Measurements from ENCODE around the gene NUDT1.
"Not testable (repeated sequence)": the region's sequence is repeated elsewhere in the genome, so short reads cannot be mapped to it uniquely, and the experiment has no call there.

Gene NUDT1

DNA sequence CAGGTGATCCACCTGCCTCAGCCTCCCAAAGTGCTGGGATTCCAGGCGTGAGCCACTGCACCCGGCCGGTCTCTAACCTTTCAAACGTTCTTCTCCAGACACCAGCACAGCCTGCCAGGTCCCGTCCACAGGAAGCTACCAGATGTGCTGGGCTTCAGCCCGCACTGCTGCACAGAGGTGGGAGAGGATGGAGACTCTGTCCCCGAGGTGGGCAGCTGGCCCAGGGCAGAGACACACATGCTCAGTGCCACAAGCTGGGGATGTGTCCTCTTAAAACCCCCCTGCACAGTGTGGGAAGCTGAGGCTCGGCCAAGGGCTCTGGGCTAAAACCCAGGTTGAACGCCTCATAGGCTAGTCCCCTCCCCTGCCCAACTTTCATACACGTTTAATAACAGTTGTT is 9.4 kb downstream of the NUDT1 start:
- no peak for DNase-seq

DNA sequence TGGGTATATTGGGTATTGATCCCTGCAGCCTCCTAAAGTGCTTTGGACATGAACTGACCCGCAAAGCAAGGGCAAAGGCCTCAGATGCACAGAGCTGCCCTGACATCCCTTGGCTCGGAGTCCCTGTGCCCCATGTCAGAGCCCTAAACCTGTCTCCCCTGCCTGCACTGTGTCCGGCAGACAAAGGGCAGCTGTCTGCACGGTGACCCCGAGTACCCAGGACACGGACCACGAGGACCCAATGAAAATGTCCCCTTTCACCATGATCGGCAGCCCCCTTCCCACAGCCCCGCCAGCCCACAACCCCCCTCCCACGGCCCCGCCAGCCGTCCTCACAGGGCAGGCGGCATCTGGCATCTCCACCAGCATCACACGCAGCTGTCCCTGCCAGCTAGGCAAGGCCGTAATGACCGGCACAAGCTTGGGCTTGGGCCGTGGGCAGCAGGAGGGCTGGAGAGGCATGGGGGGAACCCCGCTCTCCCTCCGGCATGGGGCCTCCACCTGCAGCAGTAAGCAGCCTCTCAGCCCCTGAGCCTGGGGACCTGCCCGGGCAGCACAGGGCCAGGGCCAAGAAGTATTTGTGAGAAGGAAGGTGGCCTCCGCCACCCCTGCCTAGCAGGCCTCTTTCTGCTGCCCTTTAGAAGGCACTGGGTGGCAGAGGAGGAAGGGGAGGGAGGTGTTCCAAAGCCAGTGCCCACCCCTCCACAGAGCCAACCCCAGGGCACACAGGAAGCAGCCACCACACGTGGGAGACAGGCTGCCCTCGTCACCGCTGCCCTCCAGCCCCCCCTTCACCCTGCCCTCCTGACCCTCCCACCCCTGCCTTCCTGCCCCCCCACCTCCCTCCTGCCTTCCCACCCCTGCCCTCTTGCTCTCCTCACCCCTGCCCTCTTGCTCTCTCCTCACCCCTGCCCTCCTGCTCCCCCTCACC is 10.1 kb downstream of the NUDT1 start:
- DNase-seq = no peak

DNA sequence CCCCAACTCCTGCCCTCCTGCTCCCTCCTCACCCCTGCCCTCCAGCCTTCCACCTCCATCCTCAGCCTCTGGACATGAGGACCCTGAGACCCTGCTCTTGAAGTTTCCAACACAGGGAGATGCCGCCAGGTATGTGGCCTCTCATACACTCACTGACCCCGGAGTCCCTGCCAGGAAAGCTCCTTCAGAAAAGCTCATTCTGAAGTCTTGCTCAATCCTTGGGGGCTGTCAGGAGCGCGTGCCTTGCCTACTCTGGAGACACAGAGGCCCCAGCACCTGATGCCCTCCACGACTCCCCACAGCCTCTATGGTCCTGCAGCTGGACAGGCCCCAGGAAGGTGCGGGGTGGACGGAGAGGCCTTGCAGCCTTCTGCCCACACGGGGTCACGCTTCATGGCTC is 11.0 kb downstream of the NUDT1 start:
- no peak for DNase-seq

DNA sequence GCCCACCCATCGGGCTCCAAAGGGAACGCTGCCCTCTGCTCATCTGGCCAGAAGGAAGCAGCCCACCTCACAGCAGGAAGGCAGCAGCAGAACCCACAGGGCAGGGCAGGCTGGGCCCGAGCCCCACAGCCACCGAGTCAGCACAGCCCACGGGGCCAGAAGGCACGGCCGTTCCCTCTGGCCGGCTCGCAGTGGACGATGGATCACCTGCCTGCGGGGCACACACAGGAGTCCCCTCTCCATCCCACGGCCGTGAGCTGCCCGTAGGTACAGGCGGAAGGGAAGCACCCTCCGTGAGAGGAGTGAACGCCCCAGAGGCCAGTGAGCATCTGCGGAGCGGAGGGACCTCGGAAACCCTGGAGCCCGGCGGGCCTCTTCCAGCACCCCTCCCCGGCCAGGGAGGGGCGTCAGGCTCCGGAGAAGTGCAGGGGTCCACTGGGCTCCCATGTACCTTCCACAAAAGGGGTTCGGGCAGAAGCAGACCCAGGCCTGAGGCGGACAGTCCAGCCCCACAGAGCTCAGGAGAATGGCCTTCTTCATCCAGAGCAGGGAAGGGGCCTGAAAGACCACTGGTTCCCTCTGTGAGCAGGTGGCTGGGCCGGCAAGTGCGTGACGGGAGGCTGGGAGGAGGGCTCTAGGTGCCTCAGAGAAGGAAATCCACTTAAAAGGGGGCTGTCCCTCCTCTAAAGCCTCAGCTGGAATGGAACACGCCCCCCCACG is 11.7 kb downstream of the NUDT1 start:
- DNase-seq = no peak

DNA sequence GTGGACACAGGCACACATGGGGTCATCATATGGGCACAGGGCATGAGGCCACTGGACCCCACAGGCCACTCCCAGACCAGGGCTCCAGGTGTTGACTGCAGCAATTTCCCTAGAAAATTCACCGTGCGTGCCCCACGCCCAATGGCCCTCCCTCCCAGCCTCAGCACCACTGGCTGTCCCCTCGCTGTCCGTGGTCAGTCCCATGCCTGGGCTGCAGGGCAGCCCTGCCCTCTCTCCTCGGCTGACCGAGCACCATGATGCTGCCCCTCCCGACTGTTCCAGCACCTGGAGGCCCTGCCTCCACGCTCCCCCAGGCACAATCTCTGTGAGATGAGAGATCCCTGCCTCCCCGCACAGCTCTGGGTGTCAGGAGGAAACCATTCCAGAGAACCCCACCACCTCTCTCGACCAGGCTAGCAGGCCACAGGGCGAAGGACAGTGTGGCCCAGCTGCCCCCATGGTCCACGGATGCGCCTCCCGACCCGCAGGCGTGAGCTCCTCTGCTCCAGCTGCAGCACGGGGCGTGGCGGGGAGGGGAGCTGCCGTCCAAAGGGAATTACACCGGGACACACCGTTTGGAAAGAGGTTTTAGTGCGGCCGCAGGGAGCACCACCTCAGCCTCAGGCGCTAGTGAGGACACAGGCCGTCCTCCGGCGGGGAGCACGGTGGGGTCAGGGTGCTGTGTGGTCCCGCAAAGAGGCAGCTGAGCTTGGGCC is 12.6 kb downstream of the NUDT1 start:
- no peak for DNase-seq

DNA sequence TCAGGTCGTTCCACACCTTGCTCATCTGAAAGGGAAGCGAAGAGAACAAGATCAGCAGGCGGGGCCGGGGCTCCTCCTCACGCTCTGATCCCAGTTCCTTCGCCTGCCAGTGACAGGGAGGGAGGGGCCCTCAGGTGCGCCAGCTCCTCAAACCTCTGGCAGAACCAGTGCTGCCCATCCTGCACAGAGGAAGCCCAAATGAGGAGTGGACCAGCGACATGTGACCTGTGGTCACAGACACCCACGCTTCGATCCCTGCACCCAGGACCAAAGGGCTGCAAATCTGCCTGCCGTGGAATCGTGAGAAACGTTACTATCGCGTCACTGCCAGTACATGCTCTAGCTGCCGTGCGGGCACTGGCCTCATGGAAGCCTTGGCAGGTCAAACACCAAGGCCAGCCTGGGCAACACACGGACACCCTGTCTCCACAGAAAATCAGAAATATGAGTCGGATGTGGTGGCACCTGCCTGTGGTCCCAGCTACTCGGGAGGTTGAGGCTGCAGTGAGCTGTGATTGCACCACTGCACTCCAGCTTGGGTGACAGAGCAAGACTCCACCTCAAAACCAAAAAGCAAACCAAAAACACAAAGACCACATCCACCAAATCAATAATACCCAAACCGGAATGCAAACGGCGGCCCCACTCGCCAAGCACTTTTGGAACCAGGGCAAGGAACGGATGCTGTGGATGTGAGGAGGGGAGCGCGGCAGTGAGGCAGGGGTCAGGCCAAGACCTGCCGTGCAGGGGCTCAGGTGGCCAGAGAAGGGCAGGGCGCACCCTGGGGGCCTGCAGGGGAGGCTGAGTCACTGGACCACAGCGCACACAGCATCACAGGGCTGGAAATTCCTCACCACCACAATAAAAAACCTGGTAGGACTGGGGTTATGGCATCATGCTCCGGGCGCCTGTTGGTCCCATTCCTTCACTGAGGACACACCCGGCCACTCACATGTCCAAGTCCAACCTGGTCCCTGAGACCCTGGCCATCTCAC is 13.4 kb downstream of the NUDT1 start:
- DNase-seq = no peak

DNA sequence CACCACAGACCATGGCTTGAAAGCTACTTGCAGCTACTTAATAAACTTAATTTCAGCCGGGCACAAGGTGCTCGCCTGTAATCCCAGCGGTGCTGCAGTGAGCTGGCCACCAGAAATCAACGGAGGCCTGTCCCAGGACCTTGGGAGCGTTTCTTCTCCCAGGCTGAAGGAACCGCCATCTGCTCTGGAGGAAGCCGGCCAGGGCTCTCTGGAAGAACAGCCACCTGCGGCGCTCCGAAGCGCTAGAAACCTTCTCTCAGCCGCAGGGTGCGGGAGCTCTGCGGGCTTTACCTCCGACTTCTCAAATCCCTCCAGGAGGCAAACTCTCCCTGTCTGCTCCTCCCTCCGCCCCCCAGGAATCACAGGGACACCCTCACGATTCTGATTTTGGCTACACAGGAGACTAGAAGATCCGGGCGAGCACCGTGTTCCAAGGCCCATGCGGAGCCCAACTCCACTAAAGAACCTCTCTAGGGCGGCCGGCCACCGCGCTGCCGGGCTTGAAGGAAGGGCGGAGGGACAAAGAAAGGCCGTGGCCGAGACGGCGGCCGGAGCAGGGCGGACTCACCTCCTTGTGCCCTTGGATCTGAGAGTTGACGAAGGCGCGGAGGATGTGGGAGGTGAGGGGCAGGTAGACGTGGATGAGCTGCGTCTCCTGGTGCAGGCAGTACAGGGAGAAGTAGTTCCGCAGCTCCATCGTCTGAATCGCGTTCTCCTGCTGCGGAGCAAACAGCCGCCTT is 14.4 kb downstream of the NUDT1 start:
- DNase-seq = no peak

DNA sequence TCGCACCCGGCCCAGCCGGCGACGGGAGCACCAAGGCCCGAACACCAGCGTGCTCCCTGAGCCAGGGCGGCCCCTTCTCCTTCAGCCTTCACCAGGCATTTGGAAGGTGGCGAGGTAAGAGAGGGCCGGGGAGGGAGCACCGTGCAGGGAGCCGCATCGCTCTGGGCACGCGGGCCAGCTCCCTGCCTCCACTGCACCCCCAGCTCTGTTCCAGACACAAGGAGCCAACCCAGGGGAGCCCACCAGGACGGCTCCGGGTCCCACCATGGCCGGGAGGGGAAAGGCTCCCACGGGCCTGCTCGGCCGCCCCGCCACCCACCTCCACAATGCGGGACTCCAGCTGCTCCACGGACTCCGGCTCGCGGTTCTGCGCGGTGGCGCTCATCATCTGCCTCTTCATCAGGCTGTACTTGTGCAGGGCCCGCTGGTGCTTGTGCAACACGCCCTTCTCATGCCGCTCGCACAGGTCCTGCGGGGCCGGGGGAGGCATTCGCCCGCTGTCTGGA is 15.1 kb downstream of the NUDT1 start:
- DNase-seq = no peak

DNA sequence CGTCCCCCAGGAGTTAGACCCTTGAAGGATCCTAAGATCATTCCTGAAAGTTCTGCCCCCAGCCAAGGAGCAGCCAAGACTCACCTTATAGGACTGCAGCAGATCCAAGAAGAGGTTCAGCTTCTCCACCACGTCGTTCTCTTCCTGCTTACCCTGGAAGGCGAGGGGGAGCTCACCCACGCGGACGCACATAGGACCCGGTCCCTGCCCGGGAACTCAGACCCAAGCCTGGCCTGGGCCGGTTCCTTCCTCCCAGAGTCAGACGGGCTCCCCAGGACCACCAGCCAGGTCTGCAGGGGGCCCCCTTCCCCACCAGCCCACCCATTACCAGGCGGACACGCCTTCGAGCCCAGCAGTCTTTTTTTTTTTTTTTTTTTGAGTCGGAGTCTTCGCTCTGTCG is 15.6 kb downstream of the NUDT1 start:
- no peak for DNase-seq

DNA sequence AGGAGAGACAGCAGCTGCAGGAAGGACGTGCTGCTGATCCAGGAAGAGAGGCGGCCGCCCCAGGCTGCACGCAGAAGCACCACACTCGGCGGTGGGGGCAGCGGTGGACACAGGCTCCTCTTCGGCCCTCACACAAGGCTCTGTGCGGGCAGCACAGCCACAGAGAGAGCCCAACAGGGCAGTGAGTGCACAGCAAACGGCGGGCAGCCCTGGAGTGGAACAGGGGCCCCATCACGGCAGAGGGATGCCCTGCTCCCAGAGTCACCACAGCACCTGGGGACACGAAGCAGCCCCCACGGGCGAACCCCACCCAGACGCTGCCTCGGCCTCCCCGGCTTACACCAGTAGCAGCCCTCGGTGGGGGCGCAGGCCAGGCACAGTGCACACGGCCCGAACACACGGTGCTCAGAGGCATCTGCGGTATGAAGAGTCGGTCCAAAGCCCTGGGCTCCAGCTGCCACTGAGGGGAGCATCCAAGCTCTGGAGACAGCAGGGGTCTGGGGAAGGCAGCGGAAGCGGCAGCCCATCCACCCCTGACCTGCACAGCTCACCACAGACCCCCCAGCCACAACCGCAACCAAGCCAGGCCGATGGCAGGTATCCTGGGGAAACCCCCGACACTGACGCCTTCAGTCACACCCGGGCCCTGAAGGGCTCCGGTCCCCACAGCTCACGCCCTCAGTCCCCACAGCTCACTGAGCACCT is 16.8 kb downstream of the NUDT1 start:
- no peak for DNase-seq

DNA sequence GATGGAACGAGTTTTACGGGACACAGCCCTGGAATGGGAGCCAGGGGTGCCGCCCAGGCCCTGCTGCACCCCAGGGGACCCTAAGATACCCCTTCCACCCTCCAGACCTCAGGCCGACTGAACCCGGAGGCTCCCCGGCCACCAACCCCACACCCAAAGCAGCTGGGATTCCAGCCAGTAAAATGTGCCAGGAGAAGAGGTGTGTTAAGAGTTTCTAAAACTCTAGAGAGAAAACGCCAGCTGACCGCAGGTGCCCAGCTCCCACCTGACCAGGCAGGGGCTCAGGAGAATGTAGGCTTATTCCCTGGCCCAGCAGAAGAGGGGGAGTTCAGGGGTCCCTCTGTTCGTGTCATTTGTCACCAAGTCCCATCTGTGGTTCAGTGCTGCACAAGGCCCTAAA is 17.5 kb downstream of the NUDT1 start:
- no peak for DNase-seq

DNA sequence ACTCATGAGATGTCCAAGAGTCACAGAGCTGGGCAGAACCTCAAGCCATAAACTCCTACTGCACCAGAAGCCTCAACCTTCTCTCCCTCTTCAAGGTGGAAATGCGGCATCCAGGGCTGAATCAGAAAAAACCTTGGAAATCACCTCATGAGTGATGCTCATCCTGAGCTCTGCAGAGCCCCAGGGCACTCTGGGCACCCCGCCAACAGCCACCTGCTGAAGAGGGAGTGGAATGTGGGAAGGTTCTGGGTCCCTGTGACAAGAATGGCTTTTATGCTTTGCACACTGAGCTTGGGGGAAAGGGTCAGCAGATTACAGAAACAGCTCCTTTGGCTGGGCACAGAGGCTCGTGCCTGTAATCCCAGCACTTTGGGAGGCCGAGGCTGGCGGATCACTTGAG is 18.8 kb downstream of the NUDT1 start:
- DNase-seq = no peak

DNA sequence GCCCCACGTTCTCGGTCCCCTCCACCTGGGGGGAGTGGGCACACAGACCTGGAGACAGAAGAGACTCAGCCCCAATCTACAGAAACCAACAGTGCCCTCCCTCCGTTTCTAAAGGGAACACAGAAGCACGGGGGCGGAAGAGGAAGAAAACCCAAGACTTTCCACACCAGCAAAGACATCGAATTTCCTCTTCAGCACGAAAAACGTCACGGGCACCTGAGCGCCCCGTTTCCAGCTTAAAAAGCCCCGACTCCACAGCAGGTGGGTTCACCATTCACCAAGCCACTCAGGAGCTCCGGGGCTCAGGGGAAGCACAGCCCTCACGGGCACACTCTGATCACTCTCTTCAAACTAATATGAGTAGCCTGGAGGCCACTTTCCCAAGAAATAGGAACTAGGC is 19.6 kb downstream of the NUDT1 start:
- DNase-seq = no peak

DNA sequence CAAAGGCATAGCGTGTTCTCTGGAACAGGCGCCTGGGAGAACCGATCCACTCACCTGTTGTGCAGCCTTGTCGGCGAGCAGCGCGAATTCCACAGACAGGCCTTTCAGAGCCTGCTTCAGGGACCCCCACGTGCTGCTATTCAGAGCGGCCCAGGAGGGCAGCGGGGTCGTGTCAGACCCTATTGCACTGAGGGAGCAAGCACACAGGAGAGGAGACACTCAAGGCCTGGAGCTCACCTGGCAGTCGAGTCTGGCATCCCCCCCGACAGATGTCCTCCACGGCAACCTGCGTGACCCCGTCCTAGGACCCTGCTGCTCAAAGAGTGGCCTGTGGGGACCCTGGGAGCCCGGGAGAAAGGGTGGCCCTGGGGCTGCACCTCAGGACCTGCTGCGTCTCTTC is 21.1 kb downstream of the NUDT1 start:
- no peak for DNase-seq

DNA sequence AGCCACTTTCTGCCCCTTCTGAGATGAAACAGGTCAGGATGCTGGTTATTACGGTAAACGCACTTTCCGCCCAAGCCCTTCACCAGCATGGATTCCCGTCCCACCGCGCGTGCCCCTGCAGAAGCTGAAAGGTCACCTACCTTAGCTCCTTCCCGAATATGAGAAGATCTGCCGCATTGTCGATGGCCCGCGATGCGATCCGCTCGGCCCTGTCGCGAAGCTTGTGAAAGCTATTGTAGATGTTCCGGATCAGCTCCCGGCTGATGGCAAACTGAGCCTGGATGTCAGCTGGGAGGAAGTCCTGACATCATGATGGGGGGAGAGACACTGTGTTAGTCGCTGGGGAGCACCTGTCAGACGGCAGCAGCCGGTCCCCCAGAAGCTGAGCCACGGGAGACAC is 22.1 kb downstream of the NUDT1 start:
- DNase-seq = no peak

DNA sequence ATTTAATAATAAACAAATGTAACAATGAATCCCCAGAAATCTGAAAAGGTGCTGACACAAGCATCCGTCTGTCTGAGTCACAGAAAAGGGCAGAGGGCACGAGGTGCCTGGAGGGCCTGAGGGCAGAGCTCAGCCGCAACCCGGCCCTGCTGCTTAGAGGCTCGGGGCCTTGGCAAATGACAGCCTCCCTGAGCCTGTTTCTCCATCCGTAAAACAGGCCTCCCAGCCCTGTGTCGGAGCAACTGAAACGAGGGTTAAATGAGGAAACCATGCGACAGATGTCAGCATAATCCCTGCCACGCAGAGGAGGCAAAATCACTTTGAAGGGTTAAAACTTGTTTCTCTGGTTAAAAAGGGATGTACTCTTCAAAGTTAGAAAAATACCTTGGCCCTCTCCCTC is 24.9 kb downstream of the NUDT1 start:
- DNase-seq = no peak

DNA sequence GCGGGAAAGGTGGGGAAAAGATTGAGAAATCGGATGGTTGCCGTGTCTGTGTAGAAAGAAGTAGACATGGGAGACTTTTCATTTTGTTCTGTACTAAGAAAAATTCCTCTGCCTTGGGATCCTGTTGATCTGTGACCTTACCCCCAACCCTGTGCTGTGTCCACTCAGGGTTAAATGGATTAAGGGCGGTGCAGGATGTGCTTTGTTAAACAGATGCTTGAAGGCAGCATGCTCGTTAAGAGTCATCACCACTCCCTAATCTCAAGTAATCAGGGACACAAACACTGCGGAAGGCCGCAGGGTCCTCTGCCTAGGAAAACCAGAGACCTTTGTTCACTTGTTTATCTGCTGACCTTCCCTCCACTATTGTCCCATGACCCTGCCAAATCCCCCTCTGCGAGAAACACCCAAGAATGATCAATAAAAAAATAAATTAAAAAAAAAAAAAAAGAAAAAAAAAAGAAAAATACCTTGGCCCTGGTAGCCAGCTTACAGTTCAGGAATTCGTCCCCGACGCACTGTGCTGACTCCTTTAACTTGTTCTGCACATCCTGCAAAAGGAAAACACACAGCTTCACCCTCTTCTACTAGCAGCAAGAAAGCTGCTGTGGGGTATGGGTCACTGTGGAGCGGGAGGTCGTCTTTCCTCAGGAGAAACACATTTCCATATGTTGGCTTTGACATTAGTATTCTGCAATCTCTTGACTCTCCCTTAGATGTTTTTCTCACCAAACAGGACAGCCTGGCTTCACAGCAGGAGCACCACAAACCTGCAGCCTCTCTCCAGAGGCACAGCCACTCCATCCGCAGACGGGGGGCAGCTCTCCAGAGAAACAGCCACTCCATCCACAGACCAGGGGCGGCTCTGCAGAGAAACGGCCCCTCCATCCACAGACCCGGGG is 27.3 kb downstream of the NUDT1 start:
- not testable (repeated sequence) for DNase-seq

DNA sequence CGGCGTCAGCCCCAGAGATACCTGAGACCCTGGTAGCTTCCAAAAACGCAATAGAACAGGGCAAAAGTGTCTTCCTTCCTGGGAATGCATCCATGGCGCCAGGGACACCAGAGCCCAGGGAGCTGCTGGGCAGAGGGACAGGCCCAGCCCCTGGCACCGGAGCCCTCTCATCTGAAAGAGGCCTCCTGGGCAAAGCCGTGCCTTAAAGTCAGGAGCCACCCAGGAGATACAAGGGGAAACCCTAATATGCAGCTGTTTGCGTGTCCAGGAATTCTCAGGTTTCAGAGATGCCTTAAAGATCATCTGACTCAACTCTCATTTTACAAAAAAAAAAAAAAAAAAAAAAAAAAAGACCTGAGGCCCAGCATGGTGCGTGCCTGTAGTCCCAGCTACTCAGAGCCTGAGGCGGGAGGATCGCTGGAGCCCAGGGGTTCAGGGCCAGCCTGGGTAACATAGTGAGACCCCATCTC is 28.0 kb downstream of the NUDT1 start:
- no peak for DNase-seq

DNA sequence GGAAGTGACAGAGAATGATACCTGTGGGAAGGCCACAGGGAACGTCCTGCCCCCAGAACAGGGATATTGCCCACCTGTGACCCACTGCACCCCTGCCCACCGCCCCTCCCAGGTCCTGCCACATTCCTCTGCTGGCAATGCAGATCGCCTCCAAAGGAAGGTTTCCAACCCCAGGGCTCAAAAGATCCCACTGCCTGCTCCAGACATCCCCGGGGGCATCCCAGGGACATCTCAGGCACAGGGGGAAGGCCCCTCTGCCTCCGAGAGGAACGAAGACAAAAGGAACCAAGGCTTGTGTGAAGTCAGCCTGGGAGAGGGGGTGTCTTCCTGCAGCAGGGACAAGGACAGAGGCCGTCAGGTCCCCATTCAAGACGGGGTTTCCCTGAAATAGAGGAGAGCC is 28.5 kb downstream of the NUDT1 start:
- no peak for DNase-seq

Measured in fibroblast of skin of right quadriceps (primary cell).